Measurements from ENCODE around the gene NYAP2.

Gene NYAP2

DNA sequence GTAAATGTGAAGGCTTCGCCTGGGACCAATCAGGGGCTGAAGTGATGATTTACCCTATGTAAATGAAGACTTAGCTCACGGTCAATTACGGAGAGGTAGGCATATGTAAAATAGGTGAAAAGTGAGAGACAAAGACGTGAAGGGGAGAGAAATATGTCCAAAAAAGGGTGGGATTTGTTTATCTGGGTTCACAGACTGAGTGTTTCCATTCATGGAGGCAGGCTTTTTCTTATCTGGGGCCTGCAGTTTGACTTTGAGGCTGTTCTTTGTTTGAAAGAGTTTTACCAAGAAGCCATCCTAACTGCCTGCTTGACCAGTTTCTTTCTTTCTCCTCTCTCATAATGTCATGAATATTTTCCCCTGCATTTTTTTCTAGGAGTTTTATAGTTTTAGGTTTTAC, 202.7 kb downstream of the NYAP2 start:
- peaks cover 11% of the 10 kb centered on the region for H3K9me3 ChIP-seq (ENCODE audit: insufficient read depth, low read depth, low read length)
- H3K9ac ChIP-seq (ENCODE audit: low read depth, low read length): no peak overlapping the region
- H3K4me3 ChIP-seq (ENCODE audit: low read length): no peak overlapping the region
- H3K36me3 ChIP-seq (ENCODE audit: insufficient read depth, low read depth, low read length): no peaks in the 10 kb centered on the region
- H3K4me1 ChIP-seq (ENCODE audit: insufficient read depth, low read length): no peaks in the 10 kb centered on the region
- no peaks in the 10 kb centered on the region for H3K27me3 ChIP-seq (ENCODE audit: insufficient read depth, low read length)
- no peak overlapping the region for H3K27ac ChIP-seq (ENCODE audit: low read length)

DNA sequence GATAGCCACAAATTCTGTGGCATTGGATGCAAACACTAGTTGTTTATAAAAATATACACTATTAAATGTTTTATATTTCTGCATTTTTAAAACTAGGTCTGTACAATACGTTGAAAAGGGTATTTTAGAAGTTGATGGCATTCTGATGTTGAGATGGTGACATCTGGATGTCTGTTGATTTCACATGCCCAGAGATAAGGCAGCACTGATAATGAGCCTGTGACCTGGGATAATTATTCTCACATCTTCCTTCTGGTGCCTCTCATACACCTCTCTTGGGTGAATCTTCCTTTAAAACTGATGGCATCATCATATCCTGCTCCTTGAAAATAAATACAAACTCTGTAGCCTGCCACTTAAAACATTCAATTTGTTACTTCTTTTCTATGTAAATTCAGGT, 208.6 kb downstream of the NYAP2 start:
- H3K27me3 ChIP-seq (ENCODE audit: insufficient read depth, low read length): no peaks in the 10 kb centered on the region
- no peaks in the 10 kb centered on the region for H3K36me3 ChIP-seq (ENCODE audit: insufficient read depth, low read depth, low read length)
- no peaks in the 10 kb centered on the region for H3K9me3 ChIP-seq (ENCODE audit: insufficient read depth, low read depth, low read length)
- no peak overlapping the region for H3K27ac ChIP-seq (ENCODE audit: low read length)
- no peaks in the 10 kb centered on the region for H3K4me1 ChIP-seq (ENCODE audit: insufficient read depth, low read length)
- no peak overlapping the region for H3K4me3 ChIP-seq (ENCODE audit: low read length)
- H3K9ac ChIP-seq (ENCODE audit: low read depth, low read length): no peak overlapping the region

DNA sequence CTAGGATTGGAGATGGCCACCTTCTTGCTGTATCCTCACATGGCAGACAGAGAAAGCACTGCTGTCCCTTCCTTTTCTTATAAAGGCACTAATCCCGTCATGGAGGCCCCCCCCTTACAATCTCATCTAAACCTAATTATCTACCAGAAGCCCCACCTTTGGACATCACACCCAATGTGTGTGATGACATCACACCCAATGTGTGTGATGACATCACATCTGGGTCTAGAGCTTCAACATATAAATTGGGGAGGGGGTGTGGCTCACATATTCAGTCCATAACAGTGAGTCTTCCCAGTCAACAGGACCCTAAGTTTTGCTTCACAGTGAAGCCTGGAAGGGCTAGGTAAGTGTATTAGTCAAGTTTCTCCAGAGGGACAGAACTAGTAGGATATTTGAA, 213.1 kb downstream of the NYAP2 start:
- H3K9me3 ChIP-seq (ENCODE audit: insufficient read depth, low read depth, low read length): no peaks in the 10 kb centered on the region
- H3K27me3 ChIP-seq (ENCODE audit: insufficient read depth, low read length): no peaks in the 10 kb centered on the region
- no peak overlapping the region for H3K4me3 ChIP-seq (ENCODE audit: low read length)
- H3K36me3 ChIP-seq (ENCODE audit: insufficient read depth, low read depth, low read length): no peaks in the 10 kb centered on the region
- H3K27ac ChIP-seq (ENCODE audit: low read length): no peak overlapping the region
- H3K9ac ChIP-seq (ENCODE audit: low read depth, low read length): no peak overlapping the region
- H3K4me1 ChIP-seq (ENCODE audit: insufficient read depth, low read length): no peaks in the 10 kb centered on the region

GRCh38 chr2:225614915-225615314, 215.4 kb downstream of the NYAP2 start:
- H3K4me3 ChIP-seq (ENCODE audit: low read length): no peak overlapping the region

GRCh38 chr2:225615514-225615913, 216.0 kb downstream of the NYAP2 start:
- Histone ChIP-seq H3K4me1 (ENCODE audit: insufficient read depth, low read length) (no peaks in the 10 kb centered on the region), H3K27me3 (ENCODE audit: insufficient read depth, low read length) (no peaks in the 10 kb centered on the region), H3K27ac (ENCODE audit: low read length) (no peak overlapping the region), H3K4me3 (ENCODE audit: low read length) (no peak overlapping the region), H3K36me3 (ENCODE audit: insufficient read depth, low read depth, low read length) (no peaks in the 10 kb centered on the region), H3K9ac (ENCODE audit: low read depth, low read length) (no peak overlapping the region), H3K9me3 (ENCODE audit: insufficient read depth, low read depth, low read length) (no peaks in the 10 kb centered on the region)

More at GRCh38 chr2:225614915-225615314, 215.4 kb downstream of the NYAP2 start:
- no peaks in the 10 kb centered on the region for H3K4me1 ChIP-seq (ENCODE audit: insufficient read depth, low read length)
- no peak overlapping the region for H3K9ac ChIP-seq (ENCODE audit: low read depth, low read length)
- no peaks in the 10 kb centered on the region for H3K27me3 ChIP-seq (ENCODE audit: insufficient read depth, low read length)
- H3K9me3 ChIP-seq (ENCODE audit: insufficient read depth, low read depth, low read length): no peaks in the 10 kb centered on the region
- H3K36me3 ChIP-seq (ENCODE audit: insufficient read depth, low read depth, low read length): no peaks in the 10 kb centered on the region
- no peak overlapping the region for H3K27ac ChIP-seq (ENCODE audit: low read length)

DNA sequence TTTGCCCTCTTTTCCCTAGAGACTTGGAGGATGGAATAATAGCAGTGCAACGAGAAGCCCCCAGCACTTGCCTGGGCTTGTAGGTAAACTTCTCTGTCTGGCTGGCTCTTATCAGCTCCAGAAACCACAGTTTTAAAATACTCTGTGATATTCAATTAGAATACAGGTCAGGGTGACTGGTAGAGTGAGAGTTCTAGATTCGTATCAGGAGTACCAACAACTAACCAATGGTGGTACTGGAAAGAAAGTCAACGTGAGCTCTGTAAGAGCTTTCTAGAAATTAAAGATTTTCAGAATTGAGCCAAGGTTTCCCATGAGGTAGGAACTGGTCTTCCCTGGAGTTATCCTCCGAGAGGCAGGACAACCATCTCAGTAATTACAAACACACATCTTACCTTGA, 216.9 kb downstream of the NYAP2 start:
- no peaks in the 10 kb centered on the region for H3K36me3 ChIP-seq (ENCODE audit: insufficient read depth, low read depth, low read length)

GRCh38 chr2:225616848-225617247, 217.3 kb downstream of the NYAP2 start:
- H3K27ac ChIP-seq (ENCODE audit: low read length): no peak overlapping the region
- no peak overlapping the region for H3K9ac ChIP-seq (ENCODE audit: low read depth, low read length)
- H3K27me3 ChIP-seq (ENCODE audit: insufficient read depth, low read length): no peaks in the 10 kb centered on the region
- H3K36me3 ChIP-seq (ENCODE audit: insufficient read depth, low read depth, low read length): no peaks in the 10 kb centered on the region
- H3K9me3 ChIP-seq (ENCODE audit: insufficient read depth, low read depth, low read length): no peaks in the 10 kb centered on the region
- H3K4me3 ChIP-seq (ENCODE audit: low read length): no peak overlapping the region
- no peaks in the 10 kb centered on the region for H3K4me1 ChIP-seq (ENCODE audit: insufficient read depth, low read length)

More for the DNA sequence above, 216.9 kb downstream of the NYAP2 start:
- H3K27me3 ChIP-seq (ENCODE audit: insufficient read depth, low read length): no peaks in the 10 kb centered on the region
- H3K9me3 ChIP-seq (ENCODE audit: insufficient read depth, low read depth, low read length): no peaks in the 10 kb centered on the region
- H3K27ac ChIP-seq (ENCODE audit: low read length): no peak overlapping the region
- H3K9ac ChIP-seq (ENCODE audit: low read depth, low read length): no peak overlapping the region
- H3K4me3 ChIP-seq (ENCODE audit: low read length): no peak overlapping the region
- H3K4me1 ChIP-seq (ENCODE audit: insufficient read depth, low read length): no peaks in the 10 kb centered on the region

DNA sequence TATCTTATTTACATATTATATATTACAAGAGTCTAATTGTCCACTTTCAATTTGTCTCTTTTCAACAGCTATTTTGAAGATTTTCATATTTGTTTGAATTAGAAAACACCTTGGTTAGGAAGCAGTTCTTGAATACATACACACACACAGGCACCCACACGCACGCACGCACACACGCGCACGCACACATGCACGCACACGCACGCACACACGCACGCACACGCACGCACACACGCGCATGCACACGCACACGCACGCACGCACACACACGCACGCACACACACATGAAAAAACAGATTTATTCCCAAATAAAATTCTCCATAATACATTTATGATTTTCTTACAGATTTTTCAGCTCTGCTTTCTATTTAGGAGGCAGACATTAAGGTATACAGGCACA, 220.7 kb downstream of the NYAP2 start:
- H3K27me3 ChIP-seq (ENCODE audit: insufficient read depth, low read length): no peaks in the 10 kb centered on the region
- H3K4me3 ChIP-seq (ENCODE audit: low read length): no peak overlapping the region
- H3K9me3 ChIP-seq (ENCODE audit: insufficient read depth, low read depth, low read length): no peaks in the 10 kb centered on the region
- H3K4me1 ChIP-seq (ENCODE audit: insufficient read depth, low read length): no peaks in the 10 kb centered on the region
- H3K36me3 ChIP-seq (ENCODE audit: insufficient read depth, low read depth, low read length): no peaks in the 10 kb centered on the region
- no peak overlapping the region for H3K9ac ChIP-seq (ENCODE audit: low read depth, low read length)
- no peak overlapping the region for H3K27ac ChIP-seq (ENCODE audit: low read length)

DNA sequence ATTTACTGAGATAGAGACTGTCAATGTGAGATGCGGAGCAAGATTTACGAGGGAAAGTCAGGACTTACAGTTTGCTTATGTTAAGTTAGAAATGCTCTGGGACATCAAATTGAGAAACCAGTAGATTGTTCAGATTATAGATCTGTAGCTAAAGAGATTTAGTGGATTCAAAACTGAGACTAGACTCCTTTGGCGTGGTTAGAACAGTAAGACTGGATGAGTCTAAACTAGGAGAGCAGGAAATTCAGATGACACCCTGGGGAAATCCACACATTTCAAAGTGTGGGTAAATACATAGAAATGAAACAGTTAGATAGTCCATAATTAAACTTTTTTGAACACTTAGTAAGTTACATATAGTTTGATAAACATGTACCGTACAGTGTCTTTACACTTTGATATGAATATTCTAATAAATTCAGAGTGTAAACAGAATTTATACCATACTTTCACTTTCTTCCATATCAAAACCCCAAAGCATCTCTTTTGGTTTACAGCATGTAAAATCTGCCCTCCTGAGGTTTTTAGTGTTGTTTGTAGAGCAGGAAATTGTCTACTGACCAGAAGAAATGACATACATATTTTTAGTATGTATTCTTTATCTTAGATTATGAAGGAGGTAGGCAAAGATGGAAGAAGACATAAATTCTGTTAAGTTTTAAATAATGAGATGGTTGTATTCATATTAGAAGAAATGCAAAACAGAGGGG, 231.5 kb downstream of the NYAP2 start:
- Histone ChIP-seq H3K4me3 (ENCODE audit: low read length) (no peak overlapping the region), H3K4me1 (ENCODE audit: insufficient read depth, low read length) (no peaks in the 10 kb centered on the region), H3K27ac (ENCODE audit: low read length) (no peak overlapping the region), H3K9me3 (ENCODE audit: insufficient read depth, low read depth, low read length) (no peaks in the 10 kb centered on the region), H3K36me3 (ENCODE audit: insufficient read depth, low read depth, low read length) (no peaks in the 10 kb centered on the region), H3K9ac (ENCODE audit: low read depth, low read length) (no peak overlapping the region), H3K27me3 (ENCODE audit: insufficient read depth, low read length) (no peaks in the 10 kb centered on the region)

DNA sequence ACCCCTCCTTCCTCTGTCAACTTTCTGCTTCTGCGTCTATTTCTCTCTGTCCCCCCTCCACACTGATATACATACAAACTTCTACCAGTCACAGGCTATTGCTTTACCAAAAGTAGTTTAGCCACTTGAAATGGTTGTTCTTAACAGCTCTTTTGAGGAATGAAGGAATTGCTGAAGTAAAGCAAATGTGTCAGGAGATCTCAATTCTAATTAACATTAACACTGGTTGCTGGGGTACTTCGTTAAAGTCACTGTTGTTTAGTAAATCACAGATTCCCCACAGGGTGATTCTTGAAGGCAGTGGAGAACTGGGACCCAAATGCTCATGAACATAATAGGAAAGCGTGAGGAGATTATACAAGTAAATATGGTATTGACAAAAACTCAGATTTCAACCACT, 232.8 kb downstream of the NYAP2 start:
- H3K9ac ChIP-seq (ENCODE audit: low read depth, low read length): no peak overlapping the region
- H3K36me3 ChIP-seq (ENCODE audit: insufficient read depth, low read depth, low read length): no peaks in the 10 kb centered on the region
- no peaks in the 10 kb centered on the region for H3K9me3 ChIP-seq (ENCODE audit: insufficient read depth, low read depth, low read length)
- H3K4me3 ChIP-seq (ENCODE audit: low read length): no peak overlapping the region
- no peaks in the 10 kb centered on the region for H3K4me1 ChIP-seq (ENCODE audit: insufficient read depth, low read length)
- H3K27me3 ChIP-seq (ENCODE audit: insufficient read depth, low read length): no peaks in the 10 kb centered on the region
- no peak overlapping the region for H3K27ac ChIP-seq (ENCODE audit: low read length)

GRCh38 chr2:225636558-225636957, 237.0 kb downstream of the NYAP2 start:
- Histone ChIP-seq H3K27me3 (ENCODE audit: insufficient read depth, low read length) (no peaks in the 10 kb centered on the region), H3K36me3 (ENCODE audit: insufficient read depth, low read depth, low read length) (no peaks in the 10 kb centered on the region), H3K27ac (ENCODE audit: low read length) (no peak overlapping the region), H3K4me1 (ENCODE audit: insufficient read depth, low read length) (no peaks in the 10 kb centered on the region), H3K9me3 (ENCODE audit: insufficient read depth, low read depth, low read length) (no peaks in the 10 kb centered on the region), H3K9ac (ENCODE audit: low read depth, low read length) (no peak overlapping the region), H3K4me3 (ENCODE audit: low read length) (no peak overlapping the region)

GRCh38 chr2:225637259-225637658, 237.7 kb downstream of the NYAP2 start:
- no peak overlapping the region for H3K9ac ChIP-seq (ENCODE audit: low read depth, low read length)
- no peaks in the 10 kb centered on the region for H3K36me3 ChIP-seq (ENCODE audit: insufficient read depth, low read depth, low read length)
- no peak overlapping the region for H3K27ac ChIP-seq (ENCODE audit: low read length)
- H3K4me1 ChIP-seq (ENCODE audit: insufficient read depth, low read length): no peaks in the 10 kb centered on the region
- H3K9me3 ChIP-seq (ENCODE audit: insufficient read depth, low read depth, low read length): no peaks in the 10 kb centered on the region
- no peaks in the 10 kb centered on the region for H3K27me3 ChIP-seq (ENCODE audit: insufficient read depth, low read length)
- no peak overlapping the region for H3K4me3 ChIP-seq (ENCODE audit: low read length)
